H9 (cell line): ENCODE results near the gene XIRP2. TPM values are rescaled to one million over a fixed set of nuclear protein-coding genes. Genes with fewer than 3 reads are reported as not detected.

Experiments
- DNase-seq: peaks from one replicate; pipeline ENCODE4 v3.0.0-alpha.2; 2017
- H2AFZ ChIP-seq: one replicate; pipeline ENCODE4 v1.6.1; 2013; ENCODE audit warnings: mild to moderate bottlenecking, low read length, control low read depth, moderate library complexity
- H2AK5ac ChIP-seq: 2 replicates; pipeline ENCODE4 v1.6.1; 2013; ENCODE audit warnings: low read length, control low read depth, mixed read lengths; ENCODE audit not compliant: insufficient read length
- H2BK120ac ChIP-seq: one replicate; pipeline ENCODE4 v1.6.1; 2013; ENCODE audit warnings: low read depth, mild to moderate bottlenecking, low read length, control low read depth, inconsistent platforms; ENCODE audit not compliant: poor library complexity, severe bottlenecking
- H2BK12ac ChIP-seq: 2 replicates; pipeline ENCODE4 v1.6.1; 2013; ENCODE audit warnings: low read length, control low read depth, mixed read lengths, low read depth; ENCODE audit not compliant: insufficient read length
- H2BK15ac ChIP-seq: 2 replicates; pipeline ENCODE4 v1.6.1; 2013; ENCODE audit warnings: low read depth, low read length, control low read depth
- H2BK20ac ChIP-seq: one replicate; pipeline ENCODE4 v1.6.1; 2013; ENCODE audit warnings: low read depth, mild to moderate bottlenecking, low read length, control low read depth, inconsistent platforms; ENCODE audit not compliant: poor library complexity, severe bottlenecking
- H2BK5ac ChIP-seq: 2 replicates; pipeline ENCODE4 v1.6.1; 2013; ENCODE audit warnings: low read length, control low read depth, mixed read lengths; ENCODE audit not compliant: insufficient read length
- H3K14ac ChIP-seq: 2 replicates; pipeline ENCODE4 v1.6.1; 2013; ENCODE audit warnings: low read length, control low read depth; ENCODE audit not compliant: insufficient read depth
- H3K18ac ChIP-seq: 2 replicates; pipeline ENCODE4 v1.6.1; 2013; ENCODE audit warnings: low read depth, mild to moderate bottlenecking, mixed read lengths, low read length, control low read depth; ENCODE audit not compliant: insufficient read length
- H3K23ac ChIP-seq: 2 replicates; pipeline ENCODE4 v1.6.1; 2013; ENCODE audit warnings: low read length, control low read depth, mixed read lengths, low read depth; ENCODE audit not compliant: insufficient read length
- H3K23me2 ChIP-seq: 2 replicates; pipeline ENCODE4 v1.6.1; 2013; ENCODE audit warnings: low read depth, mild to moderate bottlenecking, mixed read lengths, low read length, control low read depth; ENCODE audit not compliant: insufficient read length, poor library complexity, severe bottlenecking
- H3K27ac ChIP-seq: 2 replicates; pipeline ENCODE4 v1.5.1; 2013; ENCODE audit warnings: low read length, control low read depth, mixed read lengths, low read depth; ENCODE audit not compliant: insufficient read length
- H3K27me3 ChIP-seq: 2 replicates; pipeline ENCODE4 v1.6.1; 2013; ENCODE audit warnings: low read length, control low read depth, inconsistent platforms; ENCODE audit not compliant: insufficient read depth
- H3K4ac ChIP-seq: 2 replicates; pipeline ENCODE4 v1.6.1; 2013; ENCODE audit warnings: low read depth, mild to moderate bottlenecking, control low read depth, inconsistent platforms, low read length, moderate library complexity
- H3K4me1 ChIP-seq: 2 replicates; pipeline ENCODE4 v1.6.1; 2013; ENCODE audit warnings: low read length, control low read depth, inconsistent platforms; ENCODE audit not compliant: insufficient read depth
- H3K4me2 ChIP-seq: 2 replicates; pipeline ENCODE4 v1.6.1; 2013; ENCODE audit warnings: low read length, control low read depth, mixed read lengths; ENCODE audit not compliant: insufficient read length, insufficient read depth
- H3K56ac ChIP-seq: 2 replicates; pipeline ENCODE4 v1.6.1; 2013; ENCODE audit warnings: low read depth, mild to moderate bottlenecking, mixed read lengths, low read length, control low read depth; ENCODE audit not compliant: insufficient read length
- H3K79me1 ChIP-seq: 2 replicates; pipeline ENCODE4 v1.6.1; 2013; ENCODE audit warnings: low read depth, mild to moderate bottlenecking, moderate library complexity, low read length, control low read depth, inconsistent platforms; ENCODE audit not compliant: insufficient read depth, poor library complexity, severe bottlenecking
- H3K79me2 ChIP-seq: 2 replicates; pipeline ENCODE4 v1.6.1; 2013; ENCODE audit warnings: low read length, control low read depth, inconsistent platforms; ENCODE audit not compliant: insufficient read depth
- H3K9ac ChIP-seq: 2 replicates; pipeline ENCODE4 v1.6.1; 2013; ENCODE audit warnings: low read length, control low read depth, mixed read lengths; ENCODE audit not compliant: insufficient read length; ENCODE audit errors: extremely low read depth
- H3K9me3 ChIP-seq: one replicate; pipeline ENCODE4 v1.6.1; 2013; ENCODE audit warnings: low read depth, low read length, inconsistent platforms; ENCODE audit not compliant: control insufficient read depth
- H3T11ph ChIP-seq: one replicate; pipeline ENCODE4 v1.6.1; 2013; ENCODE audit warnings: mild to moderate bottlenecking, low read length, control low read depth, inconsistent platforms
- H4K20me1 ChIP-seq: one replicate; pipeline ENCODE4 v1.6.1; 2013; ENCODE audit not compliant: control insufficient read depth, insufficient read length, insufficient read depth
- H4K5ac ChIP-seq: 2 replicates; pipeline ENCODE4 v1.6.1; 2013; ENCODE audit warnings: low read depth, mild to moderate bottlenecking, mixed read lengths, low read length, control low read depth; ENCODE audit not compliant: insufficient read length
- H4K8ac ChIP-seq: replicated peaks from 2 replicates; pipeline ENCODE4 v1.6.1; 2013; ENCODE audit warnings: low read length, control low read depth, mixed read lengths, low read depth; ENCODE audit not compliant: insufficient read length
- H4K91ac ChIP-seq: 2 replicates; pipeline ENCODE4 v1.6.1; 2013; ENCODE audit warnings: low read depth, mild to moderate bottlenecking, moderate library complexity, mixed read lengths, low read length, control low read depth; ENCODE audit not compliant: insufficient read length
- H3K27ac Mint-ChIP-seq, 3 experiments: 2 replicates in 2 of 3; 3 replicates in 1 of 3; pipeline ENCODE4 v1.8.0; 2020 to 2021; ENCODE audit warnings: mixed read lengths in 3 of 3, mild to moderate bottlenecking in 1 of 3, moderate library complexity in 1 of 3
- H3K27me3 Mint-ChIP-seq: 2 replicates; pipeline ENCODE4 v1.8.0; 2021; ENCODE audit warnings: low read depth, mild to moderate bottlenecking, moderate library complexity, mixed read lengths
- H3K36me3 Mint-ChIP-seq, 3 experiments: 2 replicates in 2 of 3; 3 replicates in 1 of 3; pipeline ENCODE4 v1.8.0; 2020 to 2021; ENCODE audit warnings: low read depth in 3 of 3, mixed read lengths in 3 of 3; ENCODE audit not compliant: insufficient read depth in 1 of 3
- H3K4me1 Mint-ChIP-seq, 2 experiments: 2 replicates each; pipeline ENCODE4 v1.8.0; 2020; ENCODE audit warnings: mixed read lengths in 2 of 2
- H3K4me3 Mint-ChIP-seq, 2 experiments: 2 replicates in 1 of 2; 3 replicates in 1 of 2; pipeline ENCODE4 v1.8.0; 2020 to 2021; ENCODE audit warnings: mild to moderate bottlenecking in 2 of 2, mixed read lengths in 2 of 2, moderate library complexity in 1 of 2
- H3K9me3 Mint-ChIP-seq, 2 experiments: 2 replicates in 1 of 2; 3 replicates in 1 of 2; pipeline ENCODE4 v1.8.0; 2020; ENCODE audit warnings: mild to moderate bottlenecking in 2 of 2, mixed read lengths in 2 of 2, moderate library complexity in 1 of 2
- total RNA-seq: library from RNA; stranded (reverse); gene quantifications from 2 replicates; pipeline ENCODE4 v1.2.1, GENCODE V29; 2021
- TF ChIP-seq, protein P1 (sequence below): fragments of 200-600 bp; sonication (generic); conservative IDR thresholded peaks from 3 replicates; pipeline ENCODE4 v1.8.0; 2021; ENCODE audit warnings: antibody characterized with exemption, mild to moderate bottlenecking

XIRP2 gene
- total RNA-seq, 1 experiment from 2014 or later: 0.07 TPM

DNA sequence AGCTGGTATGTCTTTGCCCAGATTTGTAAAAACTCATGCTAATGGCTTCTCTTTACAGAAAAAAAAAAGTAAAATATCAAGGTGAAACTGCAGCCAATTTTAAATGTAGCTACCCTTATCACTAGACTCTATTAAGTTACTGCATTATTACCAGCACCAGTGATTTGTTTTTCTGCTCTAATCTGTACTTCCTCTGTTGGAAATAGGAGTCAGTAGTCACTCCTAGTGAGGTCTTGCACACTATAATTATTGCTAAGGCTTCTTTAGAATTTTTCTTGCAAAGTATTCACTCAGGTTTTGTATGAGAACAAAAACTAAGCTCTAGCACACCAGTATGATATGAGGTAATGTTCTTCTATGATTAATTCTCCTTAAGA is 215.5 kb downstream of the XIRP2 start:
- Histone ChIP-seq H3K9ac (no peak overlapping the region), H4K5ac (no peak overlapping the region), H3K27ac (no peak overlapping the region), H3K23ac (no peak overlapping the region), H3K27me3 (no peaks in the 10 kb centered on the region), H2BK12ac (no peak overlapping the region), H3K56ac (no peak overlapping the region), H4K91ac (no peak overlapping the region), H3K14ac (no peak overlapping the region), H3K18ac (no peak overlapping the region), H2BK120ac (no peak overlapping the region), H2AK5ac (no peak overlapping the region), H2BK20ac (no peak overlapping the region), H3T11ph (no peak overlapping the region), H3K79me2 (no peaks in the 10 kb centered on the region), H3K79me1 (no peaks in the 10 kb centered on the region), H3K4me1 (no peaks in the 10 kb centered on the region), H2AFZ (no peak overlapping the region), H2BK15ac (no peak overlapping the region), H4K8ac (no peak overlapping the region), H3K9me3 (no peaks in the 10 kb centered on the region), H4K20me1 (no peaks in the 10 kb centered on the region), H2BK5ac (no peak overlapping the region), H3K4ac (no peak overlapping the region), H3K4me2 (no peak overlapping the region), H3K23me2 (no peaks in the 10 kb centered on the region)
- H3K27ac Mint-ChIP-seq: no peak overlapping the region
- no peak overlapping the region for H3K4me3 Mint-ChIP-seq
- peaks cover 0 to 6% (median 0%) of the 10 kb centered on the region in 3 experiments; a peak in 3 of 7 replicates for H3K36me3 Mint-ChIP-seq
- TF ChIP-seq, protein P1, sequence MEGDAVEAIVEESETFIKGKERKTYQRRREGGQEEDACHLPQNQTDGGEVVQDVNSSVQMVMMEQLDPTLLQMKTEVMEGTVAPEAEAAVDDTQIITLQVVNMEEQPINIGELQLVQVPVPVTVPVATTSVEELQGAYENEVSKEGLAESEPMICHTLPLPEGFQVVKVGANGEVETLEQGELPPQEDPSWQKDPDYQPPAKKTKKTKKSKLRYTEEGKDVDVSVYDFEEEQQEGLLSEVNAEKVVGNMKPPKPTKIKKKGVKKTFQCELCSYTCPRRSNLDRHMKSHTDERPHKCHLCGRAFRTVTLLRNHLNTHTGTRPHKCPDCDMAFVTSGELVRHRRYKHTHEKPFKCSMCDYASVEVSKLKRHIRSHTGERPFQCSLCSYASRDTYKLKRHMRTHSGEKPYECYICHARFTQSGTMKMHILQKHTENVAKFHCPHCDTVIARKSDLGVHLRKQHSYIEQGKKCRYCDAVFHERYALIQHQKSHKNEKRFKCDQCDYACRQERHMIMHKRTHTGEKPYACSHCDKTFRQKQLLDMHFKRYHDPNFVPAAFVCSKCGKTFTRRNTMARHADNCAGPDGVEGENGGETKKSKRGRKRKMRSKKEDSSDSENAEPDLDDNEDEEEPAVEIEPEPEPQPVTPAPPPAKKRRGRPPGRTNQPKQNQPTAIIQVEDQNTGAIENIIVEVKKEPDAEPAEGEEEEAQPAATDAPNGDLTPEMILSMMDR: no peak
- peaks cover 9% of the 10 kb centered on the region in 2 experiments for H3K9me3 Mint-ChIP-seq
- DNase-seq: no peak
- no peaks in the 10 kb centered on the region for H3K4me1 Mint-ChIP-seq
- H3K27me3 Mint-ChIP-seq: no peaks in the 10 kb centered on the region
